Measurements from ENCODE around the gene MAML2. TPM values are rescaled to one million over a fixed set of nuclear protein-coding genes. Genes with fewer than 3 reads are reported as not detected.

Gene MAML2
- total and polyA plus RNA-seq, 2 of the 8 experiments (the other 6 are each of a cell fraction or from before 2014, with no cell fraction given), result 3.8 to 6.6 TPM

DNA sequence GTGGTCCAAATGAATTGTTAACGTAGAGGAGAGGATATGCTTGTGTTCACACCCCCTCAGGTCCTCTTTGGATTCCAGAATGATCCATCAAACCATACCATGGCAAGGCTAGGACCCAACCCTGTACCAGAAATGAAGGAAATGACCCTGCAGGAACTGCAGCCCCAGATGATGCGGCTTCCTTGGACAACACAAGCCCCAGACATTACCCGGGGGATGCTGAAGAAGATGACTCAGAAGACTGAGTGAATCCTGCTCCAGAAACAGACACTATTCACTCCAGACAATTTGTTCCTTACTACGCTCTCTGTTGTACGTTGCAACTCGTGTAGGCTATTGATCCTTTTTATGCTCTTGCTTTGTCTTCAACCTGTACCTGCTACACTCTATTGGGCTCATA lies 403.9 kb downstream of the MAML2 start (continued):
- TF ChIP-seq ATF2 (IDR thresholded peaks at IDR 0.05; ENCODE audit: low read length), result no peak
- TF ChIP-seq GTF2F1 (IDR thresholded peaks at IDR 0.05; ENCODE audit: borderline replicate concordance, low read depth, low read length), result no peak
- TF ChIP-seq KDM4A (IDR thresholded peaks at IDR 0.05; ENCODE audit: low read depth, low read length, severe bottlenecking), result no peak
- no peak for TF ChIP-seq POLR2A (IDR thresholded peaks at IDR 0.05; ENCODE audit: control extremely low read depth in 1 of 2, low read depth in 2 of 2, low read length in 2 of 2)
- no peak for TF ChIP-seq BACH1 (IDR thresholded peaks at IDR 0.05; ENCODE audit: low read length)
- TF ChIP-seq RFX5 (IDR thresholded peaks at IDR 0.05; ENCODE audit: borderline replicate concordance, low read depth, low read length), result no peak
- TF ChIP-seq SIRT6 (IDR thresholded peaks at IDR 0.05; ENCODE audit: low read length), result no peak
- TF ChIP-seq CHD7 (IDR thresholded peaks at IDR 0.05; ENCODE audit: insufficient replicate concordance, low read length), result no peak
- no peak for TF ChIP-seq BCL11A (IDR thresholded peaks at IDR 0.05; ENCODE audit: low read depth in 2 of 2, low read length in 2 of 2)
